ENCODE results near the gene SELENOO. TPM values are rescaled to one million over a fixed set of nuclear protein-coding genes. Genes with fewer than 3 reads are reported as not detected.

The SELENOO gene
- total RNA-seq, 1 experiment from 2014 or later: 29.6 TPM

DNA sequence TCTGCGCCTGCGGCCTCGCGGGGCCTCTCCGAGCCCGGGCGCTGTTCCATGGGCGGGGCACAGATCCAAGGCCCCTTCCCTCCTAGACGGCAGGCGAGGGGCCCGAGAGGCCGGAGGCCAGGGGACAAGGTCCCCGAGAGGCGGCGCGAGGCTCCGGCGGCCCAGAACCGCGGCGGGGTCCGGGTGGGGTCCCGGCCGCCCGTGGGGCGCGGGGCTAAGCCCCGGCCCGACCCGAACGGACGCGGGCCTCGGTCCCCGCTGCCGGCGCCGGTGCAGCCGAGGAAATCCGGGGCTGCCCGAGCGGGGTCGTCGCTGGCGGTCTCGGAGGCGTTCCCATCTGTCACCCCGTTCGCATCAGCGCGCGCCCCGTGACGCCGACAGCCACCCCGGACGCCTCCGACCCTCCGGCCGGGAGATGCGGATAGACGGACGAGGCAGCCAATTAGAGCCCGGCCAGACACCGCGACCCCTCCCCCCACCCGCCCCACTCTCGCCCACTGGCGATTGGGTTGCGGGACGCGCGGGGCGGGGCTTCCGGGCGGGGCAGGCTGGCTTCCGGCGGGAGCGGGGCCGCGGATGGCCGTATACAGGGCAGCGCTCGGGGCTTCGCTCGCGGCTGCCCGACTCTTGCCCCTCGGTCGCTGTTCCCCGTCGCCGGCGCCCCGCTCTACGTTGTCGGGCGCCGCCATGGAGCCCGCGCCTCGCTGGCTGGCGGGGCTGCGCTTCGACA, at the start of gene SELENOO (continued):
- TF ChIP-seq TCF7L2 (IDR thresholded peaks at IDR 0.05; ENCODE audit: borderline replicate concordance, extremely low read depth, insufficient read depth, insufficient read length) (no peak), RAD21 (IDR thresholded peaks at IDR 0.05; ENCODE audit: low read depth) (no peak), CBX3 (IDR thresholded peaks at IDR 0.05; ENCODE audit: low read depth) (no peak)
- TF ChIP-seq, protein P1, sequence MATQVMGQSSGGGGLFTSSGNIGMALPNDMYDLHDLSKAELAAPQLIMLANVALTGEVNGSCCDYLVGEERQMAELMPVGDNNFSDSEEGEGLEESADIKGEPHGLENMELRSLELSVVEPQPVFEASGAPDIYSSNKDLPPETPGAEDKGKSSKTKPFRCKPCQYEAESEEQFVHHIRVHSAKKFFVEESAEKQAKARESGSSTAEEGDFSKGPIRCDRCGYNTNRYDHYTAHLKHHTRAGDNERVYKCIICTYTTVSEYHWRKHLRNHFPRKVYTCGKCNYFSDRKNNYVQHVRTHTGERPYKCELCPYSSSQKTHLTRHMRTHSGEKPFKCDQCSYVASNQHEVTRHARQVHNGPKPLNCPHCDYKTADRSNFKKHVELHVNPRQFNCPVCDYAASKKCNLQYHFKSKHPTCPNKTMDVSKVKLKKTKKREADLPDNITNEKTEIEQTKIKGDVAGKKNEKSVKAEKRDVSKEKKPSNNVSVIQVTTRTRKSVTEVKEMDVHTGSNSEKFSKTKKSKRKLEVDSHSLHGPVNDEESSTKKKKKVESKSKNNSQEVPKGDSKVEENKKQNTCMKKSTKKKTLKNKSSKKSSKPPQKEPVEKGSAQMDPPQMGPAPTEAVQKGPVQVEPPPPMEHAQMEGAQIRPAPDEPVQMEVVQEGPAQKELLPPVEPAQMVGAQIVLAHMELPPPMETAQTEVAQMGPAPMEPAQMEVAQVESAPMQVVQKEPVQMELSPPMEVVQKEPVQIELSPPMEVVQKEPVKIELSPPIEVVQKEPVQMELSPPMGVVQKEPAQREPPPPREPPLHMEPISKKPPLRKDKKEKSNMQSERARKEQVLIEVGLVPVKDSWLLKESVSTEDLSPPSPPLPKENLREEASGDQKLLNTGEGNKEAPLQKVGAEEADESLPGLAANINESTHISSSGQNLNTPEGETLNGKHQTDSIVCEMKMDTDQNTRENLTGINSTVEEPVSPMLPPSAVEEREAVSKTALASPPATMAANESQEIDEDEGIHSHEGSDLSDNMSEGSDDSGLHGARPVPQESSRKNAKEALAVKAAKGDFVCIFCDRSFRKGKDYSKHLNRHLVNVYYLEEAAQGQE (IDR thresholded peaks at IDR 0.05; ENCODE audit: low read depth): no peak

DNA sequence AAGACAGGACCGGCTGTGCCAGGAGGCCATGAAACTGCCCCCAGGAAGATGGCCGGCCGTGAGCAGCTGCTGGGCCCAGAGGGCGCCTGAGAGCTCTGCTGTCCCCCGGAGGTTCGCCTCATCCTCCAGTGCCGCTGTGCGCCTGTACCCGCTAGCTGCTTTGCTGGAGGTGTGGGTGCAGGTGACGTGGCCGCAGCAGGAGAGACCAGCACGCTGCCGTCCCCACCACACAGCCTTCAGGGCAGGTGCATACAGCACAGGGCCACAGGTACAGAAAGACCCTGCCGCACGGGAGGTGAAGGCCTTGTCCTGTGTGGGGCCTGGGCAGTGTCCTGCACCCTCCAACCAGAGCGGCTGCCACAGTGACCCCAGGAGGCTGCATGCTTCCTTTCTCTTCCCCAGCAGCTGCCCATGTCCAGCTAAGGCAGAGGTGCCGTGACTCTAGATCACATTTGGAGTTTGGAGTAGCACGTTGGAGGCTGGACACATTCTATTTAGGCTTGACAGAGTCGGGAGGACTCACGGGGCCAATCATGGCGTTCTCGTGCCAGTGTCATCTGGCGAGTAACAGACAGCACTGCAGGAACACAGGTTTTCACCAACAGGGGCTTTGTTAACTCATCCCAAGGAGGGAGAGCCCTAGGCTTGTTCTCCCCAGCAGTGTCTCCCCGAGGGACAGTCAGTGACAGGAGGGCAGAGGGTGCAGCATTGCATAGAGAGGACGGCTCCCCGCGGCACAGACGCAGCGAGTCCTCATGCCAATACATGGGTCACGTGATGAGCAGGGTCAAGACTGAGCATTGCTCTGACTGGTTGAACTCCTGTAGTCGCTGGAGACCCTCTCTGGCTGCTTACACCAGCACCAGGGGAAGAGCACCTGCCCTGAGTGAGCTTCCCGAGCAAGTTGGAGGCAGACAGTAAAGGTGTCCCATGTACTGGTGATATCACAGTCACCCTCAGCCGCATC, 49.0 kb upstream of the SELENOO start:
- DNase-seq (ENCODE audit: low read depth, low spot score) (no peak), ATAC-seq (no peak)
- H4K20me1 ChIP-seq (ENCODE audit: insufficient read depth): no peaks in the 10 kb centered on the region
- no TSS peak for BruUV-seq (replicated peaks)
- H2AFZ ChIP-seq (ENCODE audit: low read depth, low read length, poor library complexity, severe bottlenecking): no peak overlapping the region
- ChIA-PET RAD21 (ENCODE audit: low non-redundant PET in 1 of 2, low total read pairs in 2 of 2, uncharacterized antibody in 2 of 2, unreplicated experiment in 2 of 2) (no interaction called here), CTCF (no interaction called here), POLR2A (no interaction called here)
- H3K4me1 ChIP-seq (ENCODE audit: control insufficient read depth in 1 of 2, insufficient read depth in 2 of 2, low read length in 2 of 2): peaks cover 3 to 9% of the 10 kb centered on the region in 2 experiments; a peak in 2 of 4 replicates
- H3K9me2 ChIP-seq (ENCODE audit: insufficient read depth): no peaks in the 10 kb centered on the region
- H3K79me2 ChIP-seq (ENCODE audit: insufficient read depth, low read length): no peaks in the 10 kb centered on the region
- H3K27me3 ChIP-seq (ENCODE audit: insufficient read depth, low read length): no peaks in the 10 kb centered on the region
- no peak for TF ChIP-seq POLR2A (IDR thresholded peaks at IDR 0.05; ENCODE audit: borderline replicate concordance, extremely low read depth, insufficient read depth, insufficient read length)
- TF ChIP-seq ZNF274 (IDR thresholded peaks at IDR 0.05; ENCODE audit: low read depth, low read length): no peak
- TF ChIP-seq ZFX (IDR thresholded peaks at IDR 0.05): no peak
- no peak for TF ChIP-seq EZH2 (IDR thresholded peaks at IDR 0.05)
- TF ChIP-seq SP1 (IDR thresholded peaks at IDR 0.05; ENCODE audit: low read depth): no peak
- no peak for TF ChIP-seq TCF7L2 (IDR thresholded peaks at IDR 0.05; ENCODE audit: borderline replicate concordance, extremely low read depth, insufficient read depth, insufficient read length)
- TF ChIP-seq, protein P2, sequence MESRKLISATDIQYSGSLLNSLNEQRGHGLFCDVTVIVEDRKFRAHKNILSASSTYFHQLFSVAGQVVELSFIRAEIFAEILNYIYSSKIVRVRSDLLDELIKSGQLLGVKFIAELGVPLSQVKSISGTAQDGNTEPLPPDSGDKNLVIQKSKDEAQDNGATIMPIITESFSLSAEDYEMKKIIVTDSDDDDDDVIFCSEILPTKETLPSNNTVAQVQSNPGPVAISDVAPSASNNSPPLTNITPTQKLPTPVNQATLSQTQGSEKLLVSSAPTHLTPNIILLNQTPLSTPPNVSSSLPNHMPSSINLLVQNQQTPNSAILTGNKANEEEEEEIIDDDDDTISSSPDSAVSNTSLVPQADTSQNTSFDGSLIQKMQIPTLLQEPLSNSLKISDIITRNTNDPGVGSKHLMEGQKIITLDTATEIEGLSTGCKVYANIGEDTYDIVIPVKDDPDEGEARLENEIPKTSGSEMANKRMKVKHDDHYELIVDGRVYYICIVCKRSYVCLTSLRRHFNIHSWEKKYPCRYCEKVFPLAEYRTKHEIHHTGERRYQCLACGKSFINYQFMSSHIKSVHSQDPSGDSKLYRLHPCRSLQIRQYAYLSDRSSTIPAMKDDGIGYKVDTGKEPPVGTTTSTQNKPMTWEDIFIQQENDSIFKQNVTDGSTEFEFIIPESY (IDR thresholded peaks at IDR 0.05; ENCODE audit: extremely low read depth, insufficient replicate concordance, low read length): no peak
- no peak for TF ChIP-seq EGR1 (IDR thresholded peaks at IDR 0.05; ENCODE audit: low read depth)
- no peak overlapping the region for H3K27ac ChIP-seq (ENCODE audit: low read depth, low read length)
- intact Hi-C loops (cut with micrococcal nuclease): no loop called here
- H3K9ac ChIP-seq (ENCODE audit: low read length): no peak overlapping the region
- no peak overlapping the region for H3K4me2 ChIP-seq (ENCODE audit: low read length)
- H3K4me3 ChIP-seq (replicated peaks in 1 of 2; ENCODE audit: low read depth in 1 of 2, low read length in 2 of 2): no peak overlapping the region
- no peaks in the 10 kb centered on the region for H3K9me3 ChIP-seq (ENCODE audit: control insufficient read depth in 1 of 2, insufficient read depth in 1 of 2, low read depth in 1 of 2, low read length in 2 of 2)
- no peaks in the 10 kb centered on the region for H3K36me3 ChIP-seq (ENCODE audit: control insufficient read depth in 1 of 2, insufficient read depth in 2 of 2, low read length in 2 of 2)

All from HCT116 (cell line).